Stimulated activated CD4-positive, alpha-beta T cell treated with anti-CD3 and anti-CD28 coated beads, Interleukin-4, amount 100 ng/mL, for 4 hours (primary cell): ENCODE data around the gene RNU2-1.
"Not testable (repeated sequence)": the region's sequence is repeated elsewhere in the genome, so short reads cannot be mapped to it uniquely, and the experiment has no call there.

Experiments used
- DNase-seq, 2 experiments: peaks; one replicate each; pipeline ENCODE4 v3.0.0-alpha.2; 2020

Gene RNU2-1

GRCh38 chr17:43233877-43234276, at the start of gene RNU2-1:
TSS of gene RNU2-1 (minus strand) at chr17:43233977.
- DNase-seq = not testable (repeated sequence)

GRCh38 chr17:43272914-43273313, 39.1 kb upstream of the RNU2-1 start:
- DNase-seq = not testable (repeated sequence)

GRCh38 chr17:43272483-43272882, 38.7 kb upstream of the RNU2-1 start:
- DNase-seq = not testable (repeated sequence)

GRCh38 chr17:43270552-43271504, 37.1 kb upstream of the RNU2-1 start:
- not testable (repeated sequence) for DNase-seq

- not testable (repeated sequence) for DNase-seq
Measured at GRCh38 chr17:43246456-43246855, 12.7 kb upstream of the RNU2-1 start.

GRCh38 chr17:43240596-43241352, 7.0 kb upstream of the RNU2-1 start:
- DNase-seq = not testable (repeated sequence)

GRCh38 chr17:43239597-43239996, 5.8 kb upstream of the RNU2-1 start:
- not testable (repeated sequence) for DNase-seq

- not testable (repeated sequence) for DNase-seq
Measured at GRCh38 chr17:43233263-43233662, 514 bp downstream of the RNU2-1 start.

- not testable (repeated sequence) for DNase-seq
Measured at GRCh38 chr17:43232021-43232699, 1.6 kb downstream of the RNU2-1 start.

- DNase-seq = not testable (repeated sequence)
Measured at GRCh38 chr17:43231205-43232020, 2.4 kb downstream of the RNU2-1 start.

- not testable (repeated sequence) for DNase-seq
Measured at GRCh38 chr17:43228020-43228782, 5.6 kb downstream of the RNU2-1 start, which contains the start of gene CCDC200. TSS of gene CCDC200 (minus strand) at chr17:43228623. CDS start at chr17:43228554, 69 bp downstream.

- DNase-seq = no peak
Measured at GRCh38 chr17:43226393-43226792, 7.4 kb downstream of the RNU2-1 start.

- DNase-seq = no peak
Measured at GRCh38 chr17:43224146-43224705, 9.6 kb downstream of the RNU2-1 start.

GRCh38 chr17:43220511-43221125, 13.2 kb downstream of the RNU2-1 start:
- DNase-seq = no peak

GRCh38 chr17:43219746-43220380, 13.9 kb downstream of the RNU2-1 start:
- no peak for DNase-seq

GRCh38 chr17:43219001-43219400, 14.8 kb downstream of the RNU2-1 start:
- no peak for DNase-seq

- peak in 1 of 2 experiments; percentile 57 for DNase-seq
Measured at GRCh38 chr17:43217614-43218087, 16.1 kb downstream of the RNU2-1 start.

GRCh38 chr17:43216762-43217613, 16.8 kb downstream of the RNU2-1 start:
- DNase-seq = no peak

- no peak for DNase-seq
Measured at GRCh38 chr17:43216369-43216761, 17.4 kb downstream of the RNU2-1 start.
